HepG2 (cell line): Measurements from ENCODE around the gene EOLA1.
"Not testable (repeated sequence)": the region's sequence is repeated elsewhere in the genome, so short reads cannot be mapped to it uniquely, and the experiment has no call there.

Source experiments
- ATF4 ChIP-seq, 2 experiments: fragments of 450-650 bp in 1 of 2; sonication (generic) in 1 of 2; formaldehyde crosslinking; IDR thresholded peaks; 2 replicates each; pipeline versions ENCODE4 v1.5.0 to v1.8.0; 2020 to 2022; ENCODE audit warnings: mild to moderate bottlenecking in 1 of 2, missing genetic modification reagents in 1 of 2
- CBFB ChIP-seq: sonication (generic); formaldehyde crosslinking; IDR thresholded peaks from 2 replicates; pipeline ENCODE4 v1.4.0; 2020; ENCODE audit warnings: missing genetic modification reagents
- CTCF ChIP-seq: sonication (generic); formaldehyde crosslinking; IDR thresholded peaks from 2 replicates; pipeline ENCODE4 v1.5.0; 2020; ENCODE audit warnings: mild to moderate bottlenecking, missing genetic modification reagents, moderate library complexity
- MIER3 ChIP-seq: IDR thresholded peaks from 2 replicates; pipeline ENCODE4 v1.6.1; 2016; ENCODE audit warnings: missing compliant biosample characterization, borderline replicate concordance
- TF ChIP-seq, protein P1 (sequence below): sonication (generic); formaldehyde crosslinking; IDR thresholded peaks from 2 replicates; pipeline ENCODE4 v1.8.0; 2022; ENCODE audit warnings: missing genetic modification reagents, mild to moderate bottlenecking, inconsistent platforms, borderline replicate concordance

DNA sequence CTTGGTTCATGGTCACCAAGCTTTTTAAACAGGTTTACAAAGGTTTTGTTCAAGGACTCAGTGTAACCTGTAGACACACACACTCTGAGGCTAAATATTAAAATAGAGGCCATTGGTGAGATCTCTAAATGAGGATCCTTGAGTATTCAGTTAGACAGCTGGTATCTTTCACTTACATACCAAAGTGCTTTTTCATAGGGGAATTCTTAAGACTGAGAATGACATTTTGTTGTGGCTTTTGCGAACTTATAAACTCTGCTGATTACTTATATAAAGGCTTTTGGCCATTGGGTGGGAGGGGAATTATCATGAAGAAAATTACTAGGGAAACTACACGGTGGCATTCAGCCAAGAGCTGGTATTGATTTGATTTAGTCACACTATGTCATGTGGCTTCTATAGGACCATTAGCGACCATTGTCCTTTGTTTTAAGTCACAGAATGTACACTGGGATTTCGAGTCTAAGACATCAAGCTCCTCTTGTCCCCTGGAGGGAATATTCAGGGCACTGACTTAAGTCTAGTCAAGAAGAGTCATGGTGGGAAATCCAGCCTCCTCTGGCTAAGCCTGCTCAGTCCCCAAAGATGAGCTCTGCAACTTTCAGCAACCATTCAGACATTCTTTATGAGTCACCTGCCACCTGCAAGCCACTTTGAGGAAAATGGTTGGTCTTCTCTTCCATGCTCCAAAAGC lies 10.6 kb downstream of the EOLA1 start:
- TF ChIP-seq MIER3 (CRISPR knock-in tag); CTCF (CRISPR knock-in tag); ATF4 (CRISPR knock-in tag; IDR thresholded peaks at IDR 0.05); CBFB: not testable (repeated sequence)
- TF ChIP-seq, protein P1, sequence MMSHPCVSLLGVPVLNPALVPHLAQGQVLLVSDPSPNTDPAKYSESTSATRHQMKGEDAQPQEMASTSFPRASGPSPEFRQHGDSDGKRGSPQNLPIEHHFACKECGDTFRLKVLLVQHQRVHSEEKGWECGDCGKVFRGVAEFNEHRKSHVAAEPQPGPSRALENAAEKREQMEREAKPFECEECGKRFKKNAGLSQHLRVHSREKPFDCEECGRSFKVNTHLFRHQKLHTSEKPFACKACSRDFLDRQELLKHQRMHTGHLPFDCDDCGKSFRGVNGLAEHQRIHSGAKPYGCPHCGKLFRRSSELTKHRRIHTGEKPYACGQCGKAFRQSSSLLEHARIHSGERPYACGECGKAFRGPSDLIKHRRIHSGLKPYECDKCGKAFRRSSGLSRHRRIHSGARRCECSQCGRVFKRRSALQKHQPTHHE (CRISPR knock-in tag), result not testable (repeated sequence)
